ENCODE measurements around the gene KCNN1. TPM values are rescaled to one million over a fixed set of nuclear protein-coding genes. Genes with fewer than 3 reads are reported as not detected.

The KCNN1 gene
- total and polyA plus RNA-seq, 2 of the 13 experiments (the other 11 are each of a cell fraction or from before 2014, with no cell fraction given) = 0.04 TPM; not detected in 1

GRCh38 chr19:17932485-17933338, 34.2 kb upstream of the KCNN1 start, which contains the start of gene CCDC124 (continued):
- TF ChIP-seq NR2C2 (CRISPR knock-in tag; IDR thresholded peaks at IDR 0.05; ENCODE audit: borderline replicate concordance) (peak; percentile 84), FOXP1 (IDR thresholded peaks at IDR 0.05) (no peak), FOXP1 (CRISPR knock-in tag; IDR thresholded peaks at IDR 0.05) (no peak; the same call in 1 of the 2 replicates), SETDB1 (CRISPR knock-in tag; IDR thresholded peaks at IDR 0.05; ENCODE audit: borderline replicate concordance) (no peak), SP1 (IDR thresholded peaks at IDR 0.05) (no peak), SP1 (CRISPR knock-in tag; IDR thresholded peaks at IDR 0.05) (no peak), KLF6 (CRISPR knock-in tag; IDR thresholded peaks at IDR 0.05) (peak; percentile 62), NCOA5 (CRISPR knock-in tag; IDR thresholded peaks at IDR 0.05) (no peak), ZNF660 (CRISPR knock-in tag; IDR thresholded peaks at IDR 0.05; ENCODE audit: borderline replicate concordance, low read depth) (no peak), ZSCAN9 (CRISPR knock-in tag; IDR thresholded peaks at IDR 0.05; ENCODE audit: borderline replicate concordance) (0 out of 2 replicates have a peak, but pooled peaks have one; percentile 32), NR2F6 (IDR thresholded peaks at IDR 0.05) (no peak), NR2F6 (CRISPR knock-in tag; IDR thresholded peaks at IDR 0.05) (peak; percentile 32; the same call in 1 of the 2 replicates), CREB1 (IDR thresholded peaks at IDR 0.05) (peak; percentile 100), CREB1 (CRISPR knock-in tag; IDR thresholded peaks at IDR 0.05) (peak; percentile 100), FOSL1 (CRISPR knock-in tag; IDR thresholded peaks at IDR 0.05; ENCODE audit: borderline replicate concordance) (no peak), KAT8 (CRISPR knock-in tag; IDR thresholded peaks at IDR 0.05) (peak; percentile 96), NFE2L1 (CRISPR knock-in tag; IDR thresholded peaks at IDR 0.05; ENCODE audit: borderline replicate concordance) (no peak), ZNF275 (CRISPR knock-in tag; IDR thresholded peaks at IDR 0.05; ENCODE audit: borderline replicate concordance) (no peak), ZNF782 (CRISPR knock-in tag; IDR thresholded peaks at IDR 0.05; ENCODE audit: borderline replicate concordance) (no peak; the same call in 1 of the 2 replicates), GATA4 (IDR thresholded peaks at IDR 0.05; ENCODE audit: borderline replicate concordance, low read depth) (0 out of 2 replicates have a peak, but pooled peaks have one; percentile 29), ZBTB7A (CRISPR knock-in tag; IDR thresholded peaks at IDR 0.05) (no peak), ARID3A (IDR thresholded peaks at IDR 0.05; ENCODE audit: low read depth, low read length) (no peak), ZNF44 (CRISPR knock-in tag; IDR thresholded peaks at IDR 0.05) (no peak), MYC (CRISPR knock-in tag; IDR thresholded peaks at IDR 0.05; ENCODE audit: borderline replicate concordance) (peak; percentile 99), THAP11 (CRISPR knock-in tag; IDR thresholded peaks at IDR 0.05) (peak; percentile 95), POLR2AphosphoS2 (IDR thresholded peaks at IDR 0.05; ENCODE audit: low read depth, low read length) (no peak), TOE1 (CRISPR knock-in tag; IDR thresholded peaks at IDR 0.05) (0 out of 2 replicates have a peak, but pooled peaks have one; percentile 67), ZNF274 (CRISPR knock-in tag; IDR thresholded peaks at IDR 0.05) (peak; percentile 38; the same call in 1 of the 2 replicates), ESRRA (CRISPR knock-in tag; IDR thresholded peaks at IDR 0.05; ENCODE audit: low read depth) (0 out of 2 replicates have a peak, but pooled peaks have one; percentile 36), ZNF282 (IDR thresholded peaks at IDR 0.05; ENCODE audit: partially characterized antibody) (no peak), PHB2 (IDR thresholded peaks at IDR 0.05; ENCODE audit: partially characterized antibody) (no peak), ZNF329 (CRISPR knock-in tag; IDR thresholded peaks at IDR 0.05; ENCODE audit: low read depth) (no peak)
